Tibial artery (tissue), 4 donors: ENCODE data around the gene DNAJA3.

Source experiments
- DNase-seq, 2 donors: peaks; one replicate each; pipeline ENCODE4 v3.0.0-alpha.2; 2019
- H3K27ac ChIP-seq, 2 donors: fragments of 200-600 bp; sonication (generic) in 1 of 2; 1 replicate in 1 of 2; 2 replicates in 1 of 2; pipeline ENCODE4 v1.5.1; 2018 to 2019; ENCODE audit warnings: mild to moderate bottlenecking in 1 of 2
- H3K27me3 ChIP-seq, 2 donors: fragments of 200-600 bp; sonication (generic) in 1 of 2; one replicate each; pipeline versions ENCODE4 v1.5.1 to v1.6.0; 2016 to 2019
- H3K36me3 ChIP-seq, 3 donors: fragments of 200-600 bp; sonication (generic) in 2 of 3; one replicate each; pipeline ENCODE4 v1.5.1; 2016 to 2019; ENCODE audit warnings: mild to moderate bottlenecking in 2 of 3
- H3K4me1 ChIP-seq, 4 donors: fragments of 200-600 bp; sonication (generic) in 2 of 4; 1 replicate in 3 of 4; 2 replicates in 1 of 4; pipeline ENCODE4 v1.5.1; 2016 to 2019
- H3K4me3 ChIP-seq, 2 donors: fragments of 200-600 bp; sonication (generic) in 1 of 2; 1 replicate in 1 of 2; 2 replicates in 1 of 2; pipeline ENCODE4 v1.5.1; 2018 to 2019; ENCODE audit warnings: mild to moderate bottlenecking in 2 of 2
- H3K9me3 ChIP-seq, 3 donors: fragments of 200-600 bp; sonication (generic) in 1 of 3; one replicate each; pipeline ENCODE4 v1.5.1; 2016 to 2019
- intact Hi-C: fragments of 100-400 bp; cut with DNase I; formaldehyde crosslinking; loops from one replicate; pipeline ENCODE4 v1.15.0; 2023; ENCODE audit warnings: low total_unique reads
- TF ChIP-seq, protein P1 (sequence below), 2 experiments: fragments of 200-600 bp in 1 of 2; fragments of 450-650 bp in 1 of 2; IDR thresholded peaks; one replicate each; pipeline ENCODE4 v1.5.1; 2017 to 2019; ENCODE audit warnings: antibody characterized with exemption in 2 of 2, mild to moderate bottlenecking in 1 of 2, moderate library complexity in 1 of 2

Gene DNAJA3

DNA sequence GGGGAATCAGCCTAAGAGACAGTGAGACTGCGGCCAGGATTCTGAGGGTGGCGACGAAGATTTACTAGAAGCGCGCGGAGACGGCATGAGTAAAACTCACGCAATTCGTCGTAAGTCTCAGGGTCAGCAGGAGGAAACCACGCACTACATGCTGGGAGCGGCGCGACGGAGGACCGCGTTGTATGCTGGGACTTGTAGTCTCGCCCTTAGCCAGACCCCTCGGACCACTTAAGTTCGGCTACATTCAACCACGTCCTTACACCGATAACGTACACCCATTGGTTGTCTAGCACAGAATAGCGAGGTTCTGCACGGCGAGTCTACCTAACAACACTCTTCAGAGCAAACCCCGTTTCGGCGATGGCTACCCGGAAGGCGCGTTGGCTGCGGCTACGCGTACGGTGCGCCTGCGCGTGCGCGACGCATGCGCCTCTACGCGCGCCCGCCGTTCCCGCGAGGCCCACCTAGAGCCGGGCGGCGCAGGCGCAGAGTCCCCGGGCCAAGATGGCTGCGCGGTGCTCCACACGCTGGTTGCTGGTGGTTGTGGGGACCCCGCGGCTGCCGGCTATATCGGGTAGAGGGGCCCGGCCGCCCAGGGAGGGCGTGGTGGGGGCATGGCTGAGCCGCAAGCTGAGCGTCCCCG is at the start of gene DNAJA3:
DNAJA3 (plus strand) TSS at position 491 of the 643 bp plus-strand sequence; CDS start at position 505, 14 bp downstream.
- Histone ChIP-seq H3K27ac (peak within 1 kb of the TSS; percentile 89 to 94), H3K9me3 (no peaks in the 10 kb centered on the region), H3K4me1 (peaks cover 0 to 20% (median 12%) of the 10 kb centered on the region in 4 donors), H3K36me3 (no peaks in the 10 kb centered on the region), H3K27me3 (no peaks in the 10 kb centered on the region), H3K4me3 (peak within 1 kb of the TSS; percentile 90)
- peak; percentile 91 to 94 for DNase-seq
- intact Hi-C loops, result no loop called here
- TF ChIP-seq, protein P1, sequence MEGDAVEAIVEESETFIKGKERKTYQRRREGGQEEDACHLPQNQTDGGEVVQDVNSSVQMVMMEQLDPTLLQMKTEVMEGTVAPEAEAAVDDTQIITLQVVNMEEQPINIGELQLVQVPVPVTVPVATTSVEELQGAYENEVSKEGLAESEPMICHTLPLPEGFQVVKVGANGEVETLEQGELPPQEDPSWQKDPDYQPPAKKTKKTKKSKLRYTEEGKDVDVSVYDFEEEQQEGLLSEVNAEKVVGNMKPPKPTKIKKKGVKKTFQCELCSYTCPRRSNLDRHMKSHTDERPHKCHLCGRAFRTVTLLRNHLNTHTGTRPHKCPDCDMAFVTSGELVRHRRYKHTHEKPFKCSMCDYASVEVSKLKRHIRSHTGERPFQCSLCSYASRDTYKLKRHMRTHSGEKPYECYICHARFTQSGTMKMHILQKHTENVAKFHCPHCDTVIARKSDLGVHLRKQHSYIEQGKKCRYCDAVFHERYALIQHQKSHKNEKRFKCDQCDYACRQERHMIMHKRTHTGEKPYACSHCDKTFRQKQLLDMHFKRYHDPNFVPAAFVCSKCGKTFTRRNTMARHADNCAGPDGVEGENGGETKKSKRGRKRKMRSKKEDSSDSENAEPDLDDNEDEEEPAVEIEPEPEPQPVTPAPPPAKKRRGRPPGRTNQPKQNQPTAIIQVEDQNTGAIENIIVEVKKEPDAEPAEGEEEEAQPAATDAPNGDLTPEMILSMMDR (IDR thresholded peaks at IDR 0.05), result peak in 1 of 2 experiments; percentile 23

DNA sequence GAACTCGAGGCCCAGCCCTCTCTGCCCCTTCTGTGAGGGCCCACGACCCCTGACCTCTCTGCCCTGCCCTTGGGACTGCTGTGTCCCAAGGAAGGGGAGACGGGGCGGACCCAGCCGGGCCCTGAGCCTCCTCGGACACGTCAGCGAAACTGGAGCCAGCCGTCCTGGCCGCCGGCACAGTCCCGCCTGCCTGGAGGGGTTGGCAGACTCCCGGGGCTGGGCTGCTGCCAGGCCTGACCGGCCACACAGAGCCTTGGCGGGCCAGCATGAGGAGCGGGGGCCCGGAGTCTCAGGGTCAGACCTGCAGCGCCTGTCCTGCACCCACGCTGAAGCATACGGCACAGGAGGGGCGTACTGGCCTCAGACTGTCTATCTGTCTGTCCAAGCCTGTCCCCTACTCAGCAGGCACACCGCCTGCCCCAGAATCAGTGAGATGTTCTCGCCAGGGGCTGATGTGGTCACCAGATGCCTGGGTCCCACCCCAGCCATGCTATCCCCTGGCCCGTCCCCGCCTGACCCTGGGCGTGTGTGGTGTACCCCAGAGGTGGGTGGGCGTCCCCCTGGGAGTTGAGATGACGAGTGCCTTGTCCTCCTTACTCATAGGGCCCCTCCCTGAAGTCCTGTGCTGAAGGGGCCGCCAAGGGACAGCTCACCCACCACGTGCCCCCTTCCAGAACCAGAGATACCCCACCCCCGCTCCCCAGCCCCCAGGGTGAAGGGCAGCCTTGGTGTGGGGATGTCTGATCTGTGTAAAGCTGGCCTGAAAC is 49.4 kb upstream of the DNAJA3 start:
- Histone ChIP-seq H3K4me3 (peak overlapping the region; percentile 61 to 97), H3K27ac (peak overlapping the region; percentile 92 to 93), H3K4me1 (peaks cover 13 to 93% (median 69%) of the 10 kb centered on the region in 4 donors), H3K36me3 (peaks cover under 1 to 23% (median 15%) of the 10 kb centered on the region in 3 donors), H3K9me3 (no peaks in the 10 kb centered on the region), H3K27me3 (no peaks in the 10 kb centered on the region)
- DNase-seq, result peak; percentile 92 to 98
- intact Hi-C loops, result no loop called here
- TF ChIP-seq, protein P1 (IDR thresholded peaks at IDR 0.05), result no peak

DNA sequence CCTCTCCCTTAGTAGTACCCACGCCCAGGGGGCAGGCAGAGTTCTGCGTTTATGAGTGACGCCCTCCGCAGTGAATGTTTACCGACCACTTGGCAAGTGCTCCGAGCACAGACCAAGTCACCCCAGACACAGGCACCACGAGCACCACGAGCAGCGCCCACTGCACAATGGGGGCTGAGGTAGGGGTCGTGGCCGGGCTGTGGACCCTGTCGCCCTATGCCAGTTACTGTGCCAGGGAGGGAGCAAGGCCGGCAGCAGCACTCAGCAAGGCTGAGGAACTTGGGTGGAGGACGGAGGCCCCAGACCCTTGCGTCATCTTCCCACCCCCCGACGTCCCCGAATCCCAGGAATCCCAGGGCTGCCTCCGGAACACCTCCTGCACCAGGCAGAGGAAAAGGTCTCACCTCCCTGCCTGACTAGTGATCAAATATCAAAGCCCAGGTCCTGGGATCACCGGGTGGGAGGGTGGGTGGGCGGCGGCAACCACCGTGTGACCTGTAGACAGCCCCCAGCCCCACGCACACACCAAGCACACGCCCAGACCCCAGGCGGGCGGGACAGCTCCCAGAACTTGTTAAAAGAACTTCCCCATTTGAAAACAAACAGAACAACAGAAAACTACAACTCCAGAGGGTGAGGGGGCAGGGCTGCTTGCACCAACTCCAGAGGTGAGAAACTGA is 48.6 kb upstream of the DNAJA3 start:
- Histone ChIP-seq H3K4me1 (peaks cover 13 to 97% (median 74%) of the 10 kb centered on the region in 4 donors), H3K27me3 (no peaks in the 10 kb centered on the region), H3K4me3 (peak overlapping the region; percentile 61 to 97), H3K9me3 (no peaks in the 10 kb centered on the region), H3K27ac (peak overlapping the region; percentile 92 to 93), H3K36me3 (peaks cover 8 to 31% (median 22%) of the 10 kb centered on the region in 3 donors)
- TF ChIP-seq, protein P1 (IDR thresholded peaks at IDR 0.05), result no peak
- peak in 1 of 2 donors; percentile 82 for DNase-seq
- intact Hi-C loops, result no loop called here

DNA sequence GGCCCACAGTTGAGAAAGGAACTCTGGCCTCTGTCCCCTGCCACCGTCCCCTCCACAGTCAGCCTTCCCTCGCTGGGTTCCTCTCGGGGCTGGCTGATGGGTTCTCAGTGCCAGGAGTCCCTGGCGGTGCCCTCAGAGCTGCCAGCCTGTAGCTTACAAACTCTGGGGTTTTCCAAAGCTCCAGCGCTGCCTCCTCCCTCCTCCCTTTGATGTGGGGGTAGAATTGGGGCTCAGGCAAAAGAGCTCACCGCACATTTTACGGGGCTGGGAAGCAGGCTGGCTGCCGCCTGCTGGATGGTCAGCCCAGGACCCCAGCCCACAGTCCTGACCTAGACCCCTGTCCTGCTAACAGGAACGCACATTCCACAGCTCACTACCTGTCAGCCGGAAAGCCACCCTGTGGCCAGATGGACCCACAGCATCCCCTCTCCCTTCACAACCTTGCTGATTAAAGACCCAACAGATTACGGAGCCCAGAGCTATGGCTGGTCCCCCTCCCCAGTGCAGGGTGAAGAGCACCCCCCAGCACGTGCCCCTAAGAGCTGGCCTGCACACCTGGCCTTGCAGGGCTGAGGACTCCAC is 48.0 kb upstream of the DNAJA3 start:
- H3K4me1 ChIP-seq, result peaks cover 13 to 99% (median 81%) of the 10 kb centered on the region in 4 donors
- DNase-seq, result peak in 1 of 2 donors; percentile 77
- intact Hi-C loops, result no loop called here
- H3K27ac ChIP-seq, result peak overlapping the region; percentile 92 to 93
- H3K36me3 ChIP-seq, result peaks cover 14 to 37% (median 28%) of the 10 kb centered on the region in 3 donors
- H3K27me3 ChIP-seq, result no peaks in the 10 kb centered on the region
- TF ChIP-seq, protein P1 (IDR thresholded peaks at IDR 0.05), result no peak
- no peaks in the 10 kb centered on the region for H3K9me3 ChIP-seq
- H3K4me3 ChIP-seq, result peak overlapping the region; percentile 61 to 97

DNA sequence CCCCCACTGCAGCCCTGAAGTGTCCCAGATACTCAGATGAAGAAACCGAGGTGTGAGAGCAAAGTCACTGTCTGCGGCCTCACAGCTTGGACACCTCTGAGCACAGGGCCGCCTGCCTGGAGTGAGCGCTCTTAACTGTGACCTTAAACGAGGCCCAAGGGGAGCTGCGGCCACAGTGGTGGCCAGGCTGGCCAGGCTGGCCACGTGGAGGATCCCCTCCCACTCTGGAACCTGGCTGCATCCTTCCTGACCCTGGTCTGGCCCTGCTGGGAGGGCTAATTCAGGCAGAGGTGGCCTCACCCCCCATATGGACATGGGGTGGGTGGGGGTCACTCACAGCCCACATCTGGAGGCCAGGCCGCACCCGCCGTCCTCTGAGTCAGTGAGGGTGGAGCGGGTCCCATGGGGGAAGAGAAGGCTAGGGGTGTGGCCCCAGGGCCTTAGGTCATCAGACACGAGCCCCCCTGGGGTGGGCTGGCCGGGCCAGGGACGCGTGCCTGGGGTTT is 47.5 kb upstream of the DNAJA3 start:
- peak; percentile 71 to 88 for DNase-seq
- H3K27ac ChIP-seq, result peak overlapping the region; percentile 92 to 93
- peaks cover 13 to 98% (median 86%) of the 10 kb centered on the region in 4 donors for H3K4me1 ChIP-seq
- intact Hi-C loops, result no loop called here
- H3K9me3 ChIP-seq, result no peaks in the 10 kb centered on the region
- no peaks in the 10 kb centered on the region for H3K27me3 ChIP-seq
- TF ChIP-seq, protein P1 (IDR thresholded peaks at IDR 0.05), result no peak
- H3K36me3 ChIP-seq, result peaks cover 19 to 39% (median 33%) of the 10 kb centered on the region in 3 donors
- peak overlapping the region; percentile 61 to 97 for H3K4me3 ChIP-seq
